ENCODE data around the gene TCF23. TPM values are rescaled to one million over a fixed set of nuclear protein-coding genes. Genes with fewer than 3 reads are reported as not detected.

TCF23 gene
- total and polyA plus RNA-seq, 9 donors: 8.4 to 72.2 (median 41.7) TPM

DNA sequence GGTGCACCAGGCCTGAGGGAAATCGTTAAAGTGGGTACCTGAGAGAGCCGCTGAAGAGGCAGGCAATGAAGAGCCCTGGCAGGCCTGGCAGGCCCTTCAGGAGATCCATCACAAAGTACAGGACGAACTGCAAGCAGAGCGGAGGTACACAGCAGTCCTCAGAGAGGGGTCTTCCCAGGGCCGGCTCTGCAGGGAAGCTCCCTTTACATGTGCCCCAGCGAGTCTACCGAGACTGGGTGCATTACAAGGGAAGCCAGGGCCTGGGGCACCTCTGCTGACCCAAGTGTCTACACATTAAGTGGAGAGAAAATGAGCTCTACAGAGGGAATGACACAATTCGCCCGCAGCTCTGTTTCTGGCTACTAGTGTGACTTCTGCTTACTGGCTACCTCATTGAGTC, 54.9 kb downstream of the TCF23 start:
- Histone ChIP-seq H3K4me1 (ENCODE audit: insufficient read depth) (peaks cover 2% of the 10 kb centered on the region), H3K27me3 (no peaks in the 10 kb centered on the region), H3K4me3 (no peak overlapping the region), H3K27ac (no peak overlapping the region), H3K9me3 (no peaks in the 10 kb centered on the region), H3K36me3 (no peaks in the 10 kb centered on the region)
- no peak for DNase-seq
- intact Hi-C loops (cut with DNase I): loop anchor here in 1 of 4 donors (10.0 kb wide), 1 partner anchor 239 kb away; no protein-coding TSS in a partner anchor
- TF ChIP-seq POLR2A (IDR thresholded peaks at IDR 0.05) (no peak), EP300 (IDR thresholded peaks at IDR 0.05) (no peak)
- TF ChIP-seq, protein P1, sequence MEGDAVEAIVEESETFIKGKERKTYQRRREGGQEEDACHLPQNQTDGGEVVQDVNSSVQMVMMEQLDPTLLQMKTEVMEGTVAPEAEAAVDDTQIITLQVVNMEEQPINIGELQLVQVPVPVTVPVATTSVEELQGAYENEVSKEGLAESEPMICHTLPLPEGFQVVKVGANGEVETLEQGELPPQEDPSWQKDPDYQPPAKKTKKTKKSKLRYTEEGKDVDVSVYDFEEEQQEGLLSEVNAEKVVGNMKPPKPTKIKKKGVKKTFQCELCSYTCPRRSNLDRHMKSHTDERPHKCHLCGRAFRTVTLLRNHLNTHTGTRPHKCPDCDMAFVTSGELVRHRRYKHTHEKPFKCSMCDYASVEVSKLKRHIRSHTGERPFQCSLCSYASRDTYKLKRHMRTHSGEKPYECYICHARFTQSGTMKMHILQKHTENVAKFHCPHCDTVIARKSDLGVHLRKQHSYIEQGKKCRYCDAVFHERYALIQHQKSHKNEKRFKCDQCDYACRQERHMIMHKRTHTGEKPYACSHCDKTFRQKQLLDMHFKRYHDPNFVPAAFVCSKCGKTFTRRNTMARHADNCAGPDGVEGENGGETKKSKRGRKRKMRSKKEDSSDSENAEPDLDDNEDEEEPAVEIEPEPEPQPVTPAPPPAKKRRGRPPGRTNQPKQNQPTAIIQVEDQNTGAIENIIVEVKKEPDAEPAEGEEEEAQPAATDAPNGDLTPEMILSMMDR (IDR thresholded peaks at IDR 0.05): no peak
- WGBS, 3 donors: 95 to 97% (median 97%) methylated on average over 9 of the region's 9 CpGs

DNA sequence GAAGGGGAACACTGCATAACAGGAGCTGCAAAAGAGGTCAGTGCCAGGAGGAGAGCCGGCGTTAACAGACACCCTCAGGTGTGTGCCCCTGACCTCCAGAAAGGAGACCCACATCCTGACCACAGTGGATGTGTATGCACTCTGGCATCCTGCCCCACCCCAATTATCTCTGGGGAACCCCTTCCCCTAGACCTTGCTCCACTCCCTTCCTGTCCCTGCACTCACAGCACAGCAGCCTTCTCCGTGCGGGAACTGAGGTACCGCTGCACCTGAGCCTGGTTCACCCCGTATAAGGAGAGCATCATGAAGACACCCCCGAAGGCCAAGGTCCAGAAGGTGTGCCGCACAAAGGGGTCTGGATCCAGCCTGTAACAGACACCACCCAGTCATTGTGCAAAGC, 55.8 kb downstream of the TCF23 start:
- no peak for DNase-seq
- H3K9me3 ChIP-seq: no peaks in the 10 kb centered on the region
- no peak overlapping the region for H3K27ac ChIP-seq
- no peak for TF ChIP-seq POLR2A (IDR thresholded peaks at IDR 0.05)
- TF ChIP-seq EP300 (IDR thresholded peaks at IDR 0.05): no peak
- TF ChIP-seq, protein P1 (IDR thresholded peaks at IDR 0.05): no peak
- H3K4me3 ChIP-seq: no peak overlapping the region
- WGBS, 3 donors: 89 to 94% (median 91%) methylated on average over 8 of the region's 8 CpGs
- peaks cover 2% of the 10 kb centered on the region for H3K4me1 ChIP-seq (ENCODE audit: insufficient read depth)
- intact Hi-C loops (cut with DNase I): loop anchor here in 1 of 4 donors (10.0 kb wide), 1 partner anchor 240 kb away; no protein-coding TSS in a partner anchor
- no peaks in the 10 kb centered on the region for H3K36me3 ChIP-seq
- H3K27me3 ChIP-seq: no peaks in the 10 kb centered on the region

DNA sequence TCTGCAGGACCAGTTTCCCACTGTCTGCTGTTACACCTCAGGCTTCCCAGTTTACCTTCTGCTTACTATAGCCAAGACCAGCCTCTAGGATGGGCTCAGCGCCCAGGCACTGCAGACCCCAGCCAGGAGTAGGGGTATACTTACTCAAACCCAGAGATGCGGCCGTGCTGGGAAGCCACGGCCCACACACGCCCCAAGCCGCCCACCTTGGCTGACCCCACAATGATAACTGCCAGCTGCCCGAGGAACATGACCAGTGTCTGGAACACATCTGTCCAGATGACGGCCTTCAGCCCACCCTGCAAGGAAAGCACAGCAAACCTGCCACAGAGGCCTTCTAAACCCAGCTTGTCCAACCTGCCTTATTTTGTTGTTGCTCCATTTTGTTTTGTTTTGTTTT, 56.4 kb downstream of the TCF23 start:
- 17 to 26% (median 20%) methylated on average over 8 of the region's 8 CpGs for WGBS, 3 donors
- Histone ChIP-seq H3K27ac (no peak overlapping the region), H3K9me3 (no peaks in the 10 kb centered on the region), H3K4me1 (ENCODE audit: insufficient read depth) (peaks cover 2% of the 10 kb centered on the region), H3K27me3 (no peaks in the 10 kb centered on the region), H3K36me3 (no peaks in the 10 kb centered on the region), H3K4me3 (no peak overlapping the region)
- peak in 2 of 5 donors; percentile 54 to 74 for DNase-seq
- intact Hi-C loops (cut with DNase I): loop anchor here in 1 of 4 donors (10.0 kb wide), 1 partner anchor 240 kb away; no protein-coding TSS in a partner anchor
- TF ChIP-seq, protein P1 (IDR thresholded peaks at IDR 0.05): no peak
- TF ChIP-seq EP300 (IDR thresholded peaks at IDR 0.05): no peak
- no peak for TF ChIP-seq POLR2A (IDR thresholded peaks at IDR 0.05)

DNA sequence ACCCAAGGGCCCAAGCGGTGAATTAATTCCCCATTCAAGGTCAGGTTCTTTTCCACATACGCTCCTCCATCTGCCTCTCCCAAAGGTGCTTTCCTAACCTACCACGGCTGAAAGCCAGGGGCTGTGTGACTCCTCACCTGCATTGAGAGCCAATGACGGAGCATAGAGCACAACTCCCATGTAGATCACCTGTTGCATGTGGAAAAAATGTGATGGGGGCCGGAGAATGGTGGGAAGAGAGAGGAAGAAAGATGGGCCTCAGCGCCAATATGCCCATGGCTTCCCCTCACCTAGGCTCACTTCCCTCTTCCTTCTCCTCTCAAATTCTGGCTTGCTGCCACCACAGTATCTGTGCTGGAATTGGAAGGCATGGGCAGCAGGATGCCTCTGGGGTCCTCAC, 57.5 kb downstream of the TCF23 start:
- intact Hi-C loops (cut with DNase I): loop anchor here in 1 of 4 donors (10.0 kb wide), 1 partner anchor 242 kb away; no protein-coding TSS in a partner anchor
- Histone ChIP-seq H3K4me1 (ENCODE audit: insufficient read depth) (peaks cover 2% of the 10 kb centered on the region), H3K27me3 (no peaks in the 10 kb centered on the region), H3K36me3 (no peaks in the 10 kb centered on the region), H3K4me3 (no peak overlapping the region), H3K9me3 (no peaks in the 10 kb centered on the region), H3K27ac (no peak overlapping the region)
- TF ChIP-seq, protein P1 (IDR thresholded peaks at IDR 0.05): no peak
- TF ChIP-seq EP300 (IDR thresholded peaks at IDR 0.05): no peak
- no peak for DNase-seq
- 93 to 97% (median 95%) methylated on average over 6 of the region's 6 CpGs for WGBS, 3 donors

Other genes with a start within 250 kb of the TCF23 start
- 10 to 100 TPM; 23.8 to 51.8 (median 34.0) TPM for gene MAPRE3, start 178.4 kb upstream of the TCF23 start, total RNA-seq
- 10 to 100 TPM; 34.3 to 45.4 TPM for gene MAPRE3, start 178.4 kb upstream of the TCF23 start, polyA plus RNA-seq
- gene TMEM214, start 116.0 kb upstream of the TCF23 start, total RNA-seq: 100 to 1,000 TPM in 1 of 7 donors, 10 to 100 TPM in 6; 26.5 to 101 (median 73.9) TPM
- 10 to 100 TPM; 41.7 to 66.2 TPM for gene TMEM214, start 116.0 kb upstream of the TCF23 start, polyA plus RNA-seq
- gene AGBL5, start 97.3 kb upstream of the TCF23 start, total RNA-seq: 10 to 100 TPM; 11.7 to 26.9 (median 23.9) TPM
- gene AGBL5, start 97.3 kb upstream of the TCF23 start, polyA plus RNA-seq: 10 to 100 TPM; 17.6 to 24.8 TPM
- 100 to 1,000 TPM; 201 to 319 (median 264) TPM for gene OST4, start 77.3 kb upstream of the TCF23 start, total RNA-seq
- 100 to 1,000 TPM; 379 to 588 TPM for gene OST4, start 77.3 kb upstream of the TCF23 start, polyA plus RNA-seq
- gene EMILIN1, start 70.4 kb upstream of the TCF23 start, total RNA-seq: 100 to 1,000 TPM; 121 to 321 (median 264) TPM
- gene EMILIN1, start 70.4 kb upstream of the TCF23 start, polyA plus RNA-seq: 100 to 1,000 TPM in 1 of 2 donors, 1 to 10 TPM in 1; 8.6 to 177 TPM
- gene KHK, start 62.2 kb upstream of the TCF23 start, total RNA-seq: 10 to 100 TPM in 1 of 7 donors, 1 to 10 TPM in 6; 1.3 to 10.7 (median 8.0) TPM
- gene KHK, start 62.2 kb upstream of the TCF23 start, polyA plus RNA-seq: 1 to 10 TPM; 2.7 to 3.9 TPM
- gene CGREF1, start 29.9 kb upstream of the TCF23 start, total RNA-seq: 10 to 100 TPM in 5 of 7 donors, 1 to 10 TPM in 2; 7.9 to 23.9 (median 17.6) TPM
- gene CGREF1, start 29.9 kb upstream of the TCF23 start, polyA plus RNA-seq: 1 to 10 TPM; 7.9 to 9.5 TPM
- gene ABHD1, start 25.2 kb upstream of the TCF23 start, total RNA-seq: 1 to 10 TPM in 5 of 7 donors, not detected in 2; 1.1 to 2.4 (median 1.5) TPM
- gene ABHD1, start 25.2 kb upstream of the TCF23 start, polyA plus RNA-seq: 1 to 10 TPM in 1 of 2 donors, under 1 TPM in 1; 0.86 to 1.6 TPM
- gene PREB, start 14.4 kb upstream of the TCF23 start, total RNA-seq: 100 to 1,000 TPM in 1 of 7 donors, 10 to 100 TPM in 6; 42.7 to 113 (median 70.8) TPM
- gene PREB, start 14.4 kb upstream of the TCF23 start, polyA plus RNA-seq: 10 to 100 TPM; 43.5 to 62.3 TPM
- not detected for gene PRR30, start 9.6 kb upstream of the TCF23 start, total RNA-seq
- gene PRR30, start 9.6 kb upstream of the TCF23 start, polyA plus RNA-seq: not detected
- 100 to 1,000 TPM; 123 to 198 (median 135) TPM for gene ATRAID, start 63.0 kb downstream of the TCF23 start, total RNA-seq
- 100 to 1,000 TPM; 199 to 318 TPM for gene ATRAID, start 63.0 kb downstream of the TCF23 start, polyA plus RNA-seq
- gene SLC5A6, start 63.3 kb downstream of the TCF23 start, total RNA-seq: 10 to 100 TPM; 14.2 to 37.9 (median 21.4) TPM
- gene SLC5A6, start 63.3 kb downstream of the TCF23 start, polyA plus RNA-seq: 10 to 100 TPM; 11.2 to 13.9 TPM
- 10 to 100 TPM; 15.3 to 53.9 (median 36.3) TPM for gene CAD, start 68.4 kb downstream of the TCF23 start, total RNA-seq
- 10 to 100 TPM; 11.9 to 16.2 TPM for gene CAD, start 68.4 kb downstream of the TCF23 start, polyA plus RNA-seq
- gene SLC30A3, start 114.0 kb downstream of the TCF23 start, total RNA-seq: 1 to 10 TPM in 1 of 7 donors, under 1 TPM in 3, not detected in 3; 0.23 to 1.1 (median 0.45) TPM
- gene SLC30A3, start 114.0 kb downstream of the TCF23 start, polyA plus RNA-seq: under 1 TPM; 0.27 to 0.38 TPM
- under 1 TPM in 1 of 7 donors, not detected in 6; 0.56 TPM for gene DNAJC5G, start 126.4 kb downstream of the TCF23 start, total RNA-seq
- under 1 TPM; 0.16 to 0.83 TPM for gene DNAJC5G, start 126.4 kb downstream of the TCF23 start, polyA plus RNA-seq
- gene TRIM54, start 133.4 kb downstream of the TCF23 start, total RNA-seq: under 1 TPM in 4 of 7 donors, not detected in 3; 0.12 to 0.72 (median 0.49) TPM
- gene TRIM54, start 133.4 kb downstream of the TCF23 start, polyA plus RNA-seq: under 1 TPM; 0.20 to 0.21 TPM
- 1 to 10 TPM; 1.4 to 5.6 (median 1.6) TPM for gene UCN, start 159.4 kb downstream of the TCF23 start, total RNA-seq
- gene UCN, start 159.4 kb downstream of the TCF23 start, polyA plus RNA-seq: 1 to 10 TPM in 1 of 2 donors, not detected in 1; 1.5 TPM
- 10 to 100 TPM; 47.0 to 64.3 (median 59.9) TPM for gene MPV17, start 174.1 kb downstream of the TCF23 start, total RNA-seq
- 100 to 1,000 TPM in 1 of 2 donors, 10 to 100 TPM in 1; 61.8 to 169 TPM for gene MPV17, start 174.1 kb downstream of the TCF23 start, polyA plus RNA-seq
- 10 to 100 TPM; 32.8 to 57.7 (median 45.8) TPM for gene GTF3C2, start 207.8 kb downstream of the TCF23 start, total RNA-seq
- gene GTF3C2, start 207.8 kb downstream of the TCF23 start, polyA plus RNA-seq: 10 to 100 TPM; 26.8 to 49.9 TPM
- gene EIF2B4, start 221.3 kb downstream of the TCF23 start, total RNA-seq: 10 to 100 TPM; 28.0 to 46.8 (median 39.0) TPM
- 10 to 100 TPM; 37.0 to 39.9 TPM for gene EIF2B4, start 221.3 kb downstream of the TCF23 start, polyA plus RNA-seq
- gene SNX17, start 221.6 kb downstream of the TCF23 start, total RNA-seq: 100 to 1,000 TPM in 4 of 7 donors, 10 to 100 TPM in 3; 72.3 to 111 (median 100) TPM
- gene SNX17, start 221.6 kb downstream of the TCF23 start, polyA plus RNA-seq: 10 to 100 TPM; 82.5 to 94.3 TPM
- 10 to 100 TPM in 6 of 7 donors, 1 to 10 TPM in 1; 4.8 to 24.1 (median 13.6) TPM for gene ZNF513, start 231.7 kb downstream of the TCF23 start, total RNA-seq
- 10 to 100 TPM in 1 of 2 donors, 1 to 10 TPM in 1; 3.4 to 11.0 TPM for gene ZNF513, start 231.7 kb downstream of the TCF23 start, polyA plus RNA-seq